Measurements from ENCODE around the gene MARK1. TPM values are rescaled to one million over a fixed set of nuclear protein-coding genes. Genes with fewer than 3 reads are reported as not detected.

The MARK1 gene
- total RNA-seq, 2 donors from 2014 or later = not detected

DNA sequence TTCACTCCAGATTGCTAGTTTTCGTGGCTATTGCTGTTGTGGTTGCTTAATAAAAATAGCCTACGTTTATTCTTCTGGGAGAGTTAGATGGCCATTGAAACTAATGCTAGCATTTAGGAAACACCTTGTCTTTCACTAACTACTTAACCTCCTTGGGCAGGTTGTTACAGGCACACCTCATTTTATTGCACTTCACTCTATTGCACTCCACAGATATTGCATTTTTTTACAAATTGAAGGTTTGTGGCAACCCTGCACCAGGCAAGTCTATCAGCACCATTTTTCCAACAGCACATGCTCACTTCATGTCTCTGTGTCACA, 11.3 kb upstream of the MARK1 start:
- no peak for ATAC-seq

DNA sequence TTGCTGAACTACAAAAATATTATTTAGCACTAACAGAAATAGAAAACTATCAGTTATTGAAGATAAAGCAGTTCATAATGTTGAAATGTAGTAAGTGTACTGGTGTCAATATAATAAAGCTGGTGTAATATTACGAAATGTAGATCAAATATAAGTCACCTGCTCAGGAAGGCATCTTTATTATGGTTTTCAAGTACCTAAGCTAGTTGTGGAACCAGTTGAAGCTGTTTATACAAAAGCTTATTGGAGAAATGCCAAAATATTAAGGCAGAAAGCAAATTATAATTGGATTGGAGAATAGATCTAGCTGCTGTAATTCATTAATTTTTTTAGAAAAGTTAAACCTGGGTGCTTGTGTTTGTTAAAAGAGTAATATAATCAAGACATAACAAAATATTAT, 6.2 kb upstream of the MARK1 start:
- H3K9me3 Mint-ChIP-seq = peaks cover 0 to 3% of the 10 kb centered on the region in 2 donors
- no peak for DNase-seq (ENCODE audit: low spot score in 2 of 2)

More for the DNA sequence above, 11.3 kb upstream of the MARK1 start:
- DNase-seq (ENCODE audit: low spot score in 2 of 2) = no peak
- Mint-ChIP-seq H3K27ac (no peak overlapping the region), H3K36me3 (no peaks in the 10 kb centered on the region), H3K9me3 (peaks cover 0 to 3% of the 10 kb centered on the region in 2 donors)

DNA sequence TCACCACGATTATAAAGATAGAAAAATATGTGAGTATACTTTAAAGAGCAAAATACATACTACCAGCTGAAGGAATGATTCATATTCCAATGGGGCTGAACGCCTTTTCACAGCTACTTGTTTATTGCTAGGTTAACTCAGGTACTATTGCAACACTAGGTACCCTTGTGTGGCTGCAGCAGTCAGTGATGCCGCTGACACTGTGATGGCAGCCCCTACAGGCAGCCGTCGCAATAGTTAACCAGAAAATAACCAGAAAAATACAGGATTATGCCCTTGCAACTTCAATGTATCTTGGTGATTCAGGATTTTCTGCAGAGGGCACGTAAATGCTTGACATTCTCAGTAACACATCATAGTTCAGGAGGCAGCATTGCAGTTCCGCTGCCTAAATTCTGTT, 1.6 kb upstream of the MARK1 start:
- Mint-ChIP-seq H3K27ac (no peak overlapping the region), H3K9me3 (no peaks in the 10 kb centered on the region), H3K36me3 (peaks cover 7 to 25% of the 10 kb centered on the region in 2 donors)
- ATAC-seq (no peak), DNase-seq (ENCODE audit: low spot score in 2 of 2) (no peak)

More for the DNA sequence above, 6.2 kb upstream of the MARK1 start:
- Mint-ChIP-seq H3K27ac (no peak overlapping the region), H3K36me3 (peaks cover 0 to 4% of the 10 kb centered on the region in 2 donors)
- ATAC-seq = no peak

DNA sequence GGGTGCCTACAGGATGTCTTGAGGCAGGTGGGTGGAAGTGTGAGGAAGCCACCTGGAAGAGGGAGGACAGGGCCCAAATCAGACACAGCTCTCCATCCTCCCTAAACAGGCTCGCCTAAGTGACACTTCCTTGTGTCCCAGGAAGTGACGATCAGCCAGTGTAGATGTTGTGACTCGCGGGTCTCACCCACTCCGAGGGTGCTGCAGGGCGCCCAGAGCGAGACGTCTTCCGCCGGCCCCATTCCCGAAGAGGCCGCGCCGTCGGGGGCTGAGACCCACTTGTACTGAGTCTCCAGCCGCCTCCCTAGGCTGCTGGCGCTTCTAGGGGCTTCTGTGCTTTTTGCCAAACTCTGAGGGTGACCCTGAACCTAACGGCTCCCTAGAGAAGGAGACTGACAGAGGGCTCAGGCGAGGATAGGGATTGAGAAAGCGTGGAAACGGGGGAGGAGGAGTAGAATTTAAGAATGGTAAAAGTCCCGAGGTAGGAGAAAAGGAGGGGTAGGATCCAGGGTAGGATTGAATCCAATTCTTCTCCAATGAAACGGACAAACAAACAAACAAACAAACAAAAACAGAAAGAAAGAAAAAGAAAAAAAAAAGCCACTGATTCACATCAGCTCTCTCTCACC, 543 bp upstream of the MARK1 start:
- DNase-seq (ENCODE audit: low spot score in 2 of 2) (peak in 1 of 2 donors; percentile 4), ATAC-seq (peak in 1 of 2 donors; percentile 51)
- Mint-ChIP-seq H3K36me3 (peaks cover 7 to 25% of the 10 kb centered on the region in 2 donors), H3K27ac (peak overlapping the region in 1 of 2 donors; percentile 46), H3K9me3 (no peaks in the 10 kb centered on the region)

DNA sequence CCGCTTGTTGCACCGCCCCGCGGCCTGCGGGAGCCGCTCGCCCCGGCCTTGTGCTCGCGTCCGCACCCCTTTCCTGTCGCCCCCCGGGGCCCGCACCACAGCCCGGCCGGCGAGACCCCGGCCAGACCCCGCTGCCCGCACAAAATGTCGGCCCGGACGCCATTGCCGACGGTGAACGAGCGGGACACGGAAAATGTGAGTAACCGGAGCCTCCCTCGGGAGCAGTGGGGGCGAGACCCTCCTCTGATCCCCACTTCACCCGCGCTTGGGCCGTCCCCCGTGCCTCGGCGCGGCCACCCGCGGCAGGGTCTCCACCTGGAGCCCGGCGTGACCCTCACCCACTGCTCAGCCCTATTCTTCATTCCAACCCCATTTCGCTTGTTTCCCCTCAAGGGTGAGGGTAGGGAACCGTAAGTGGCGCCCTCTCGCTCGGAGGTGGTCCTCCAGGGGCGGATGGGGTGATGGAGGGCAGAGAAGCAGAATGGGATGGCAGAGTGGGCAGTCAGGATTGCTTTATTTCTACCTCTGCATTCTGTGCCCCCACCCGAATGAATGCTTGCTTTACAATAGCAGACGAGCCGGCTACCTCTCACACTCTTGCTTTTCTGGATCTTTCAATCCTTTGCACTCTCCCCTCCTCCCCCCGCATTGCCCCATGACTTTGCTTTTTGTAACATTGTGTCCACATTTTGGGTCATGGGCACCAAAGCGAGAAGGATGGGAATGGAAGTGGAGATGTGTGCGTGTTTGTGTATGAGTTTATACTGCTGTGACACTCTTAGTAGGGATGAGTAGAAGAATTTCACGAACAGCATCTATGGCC, 954 bp downstream of the MARK1 start:
- Mint-ChIP-seq H3K36me3 (peaks cover 7 to 30% of the 10 kb centered on the region in 2 donors), H3K27ac (no peak overlapping the region), H3K9me3 (peaks cover 4 to 6% of the 10 kb centered on the region in 2 donors)
- ATAC-seq (peak in 1 of 2 donors; percentile 7), DNase-seq (ENCODE audit: low spot score in 2 of 2) (no peak)

DNA sequence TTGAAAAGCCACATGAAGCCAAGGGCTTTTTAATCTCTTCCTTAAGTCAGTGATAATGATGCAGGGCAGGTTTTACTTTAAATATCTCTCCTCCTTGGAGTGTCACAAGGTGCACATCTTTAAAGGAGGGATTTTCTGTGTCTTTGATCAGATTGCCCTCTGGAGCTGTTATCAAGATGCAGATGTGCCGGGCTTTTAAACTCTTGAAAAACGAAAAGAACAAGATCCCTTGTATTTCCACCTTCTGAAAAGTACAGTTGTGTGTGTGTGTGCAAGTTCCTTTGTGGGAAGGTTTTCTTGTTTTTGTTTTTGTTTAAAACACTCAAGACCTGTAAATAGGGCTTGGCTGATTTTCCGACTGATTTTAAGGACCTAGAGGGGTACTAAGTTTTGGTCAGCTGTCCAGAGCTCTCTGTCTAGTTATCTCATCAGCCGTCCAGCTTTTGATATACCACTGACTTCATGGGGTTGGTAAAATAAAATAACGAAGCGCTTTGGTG, 1.6 kb downstream of the MARK1 start:
- Mint-ChIP-seq H3K36me3 (peaks cover 7 to 30% of the 10 kb centered on the region in 2 donors), H3K9me3 (peaks cover 7 to 10% of the 10 kb centered on the region in 2 donors), H3K27ac (no peak overlapping the region)
- no peak for DNase-seq (ENCODE audit: low spot score in 2 of 2)
- ATAC-seq = no peak

DNA sequence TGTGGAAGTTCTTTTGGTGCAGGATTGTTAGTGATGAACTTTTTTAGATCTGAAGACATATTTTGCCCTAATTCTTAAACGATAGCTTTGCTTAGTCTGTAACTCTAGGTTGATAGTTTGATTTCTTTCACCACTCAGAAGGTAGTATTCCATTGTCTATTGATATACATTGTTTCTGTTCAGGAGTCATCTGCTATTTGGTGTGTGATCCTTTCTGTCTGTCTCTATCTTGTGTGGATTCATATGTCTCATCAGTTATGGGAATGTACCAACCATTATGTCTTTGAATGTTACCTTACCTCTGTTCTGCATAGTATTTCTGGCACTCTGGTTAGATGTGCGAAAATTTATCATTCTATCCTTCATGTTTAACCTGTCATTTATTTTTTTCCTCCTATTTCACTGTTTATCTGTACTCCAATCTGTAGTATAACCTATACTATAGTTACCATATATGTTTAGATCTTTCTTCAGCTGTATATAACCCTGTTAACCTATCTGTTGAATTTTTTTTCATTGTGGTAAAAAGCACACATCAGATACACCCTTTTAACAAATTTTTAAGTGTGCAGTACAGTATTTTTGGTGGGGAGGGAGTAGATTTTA, 5.7 kb downstream of the MARK1 start:
- Mint-ChIP-seq H3K36me3 (peaks cover 0 to 14% of the 10 kb centered on the region in 2 donors), H3K27ac (no peak overlapping the region), H3K9me3 (peaks cover 7 to 16% of the 10 kb centered on the region in 2 donors)
- DNase-seq (ENCODE audit: low spot score in 2 of 2) (no peak), ATAC-seq (no peak)

DNA sequence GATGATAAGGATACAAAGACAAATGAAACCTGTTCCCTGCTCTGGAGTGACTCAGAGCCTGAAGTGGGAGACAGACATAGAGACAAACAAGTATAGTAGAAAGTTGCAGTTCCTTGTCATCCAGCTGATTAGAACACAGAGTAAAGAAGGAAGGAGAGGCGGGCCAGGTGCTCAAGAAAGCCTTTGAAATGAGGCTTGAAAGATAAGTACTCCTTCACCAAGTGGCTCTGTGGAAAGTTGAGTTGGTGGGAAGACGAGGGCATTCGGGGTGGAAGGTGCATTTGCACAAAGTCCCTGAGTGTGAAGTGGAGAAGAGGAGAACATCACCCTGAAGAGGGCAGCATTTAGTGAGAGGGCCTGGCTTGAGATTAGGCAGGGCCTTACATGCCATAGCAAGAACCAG, 17.0 kb downstream of the MARK1 start:
- DNase-seq (ENCODE audit: low spot score in 2 of 2) = no peak
- no peak for ATAC-seq
- H3K36me3 Mint-ChIP-seq = no peaks in the 10 kb centered on the region
- H3K9me3 Mint-ChIP-seq = peaks cover 0 to 4% of the 10 kb centered on the region in 2 donors
- peak overlapping the region in 1 of 2 donors; percentile 18 for H3K27ac Mint-ChIP-seq

DNA sequence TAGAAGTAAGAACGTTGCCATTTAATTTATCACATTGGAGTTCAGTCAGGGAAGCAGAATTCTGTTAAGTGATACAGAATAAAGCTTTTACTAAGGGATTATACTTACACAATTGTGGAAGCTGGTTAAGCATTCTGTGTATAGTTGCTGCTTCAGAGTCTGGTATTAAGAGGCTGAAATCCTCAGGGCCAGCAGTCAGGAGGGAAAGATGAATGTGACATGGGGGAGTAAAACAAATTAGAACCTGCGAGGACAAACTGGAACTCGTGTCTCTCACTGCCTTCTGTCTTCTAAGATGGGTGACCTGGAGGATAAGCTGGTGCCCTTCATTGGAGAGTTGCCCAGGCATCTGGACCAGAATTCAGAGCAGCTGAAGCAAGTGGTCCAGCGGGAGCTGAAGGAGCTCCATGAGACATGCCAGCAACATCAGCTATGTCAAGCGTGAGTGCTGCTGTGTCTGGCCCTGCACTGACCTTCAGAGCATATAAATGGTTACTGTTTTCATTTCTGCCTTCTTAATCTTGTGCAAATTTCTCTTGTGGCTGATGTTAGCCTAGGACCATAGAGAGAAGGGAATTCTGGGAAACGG, 23.0 kb downstream of the MARK1 start:
- ATAC-seq = no peak
- no peak for DNase-seq (ENCODE audit: low spot score in 2 of 2)
- Mint-ChIP-seq H3K36me3 (no peaks in the 10 kb centered on the region), H3K27ac (no peak overlapping the region), H3K9me3 (no peaks in the 10 kb centered on the region)

DNA sequence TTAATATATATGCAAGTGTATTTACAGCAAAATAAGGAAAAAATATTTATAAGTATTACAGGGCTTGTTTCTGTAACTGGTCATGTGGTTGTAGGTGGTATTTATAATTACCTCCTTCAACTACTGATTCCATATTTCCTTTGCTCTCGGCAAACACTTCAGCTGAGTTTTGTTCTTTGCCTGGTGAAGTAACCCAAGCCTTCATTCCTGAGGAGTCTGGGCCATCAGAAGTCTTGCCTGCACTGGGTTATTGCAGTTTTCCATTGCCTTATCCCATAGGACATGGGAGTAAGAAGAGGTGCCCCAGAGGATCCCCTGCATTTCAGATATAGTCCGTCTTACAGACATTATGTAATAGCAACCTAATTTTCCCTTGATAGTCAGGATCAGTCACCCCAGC, 23.8 kb downstream of the MARK1 start:
- H3K27ac Mint-ChIP-seq = no peak overlapping the region
- no peaks in the 10 kb centered on the region for H3K36me3 Mint-ChIP-seq
- no peaks in the 10 kb centered on the region for H3K9me3 Mint-ChIP-seq
- ATAC-seq = no peak
- no peak for DNase-seq (ENCODE audit: low spot score in 2 of 2)

DNA sequence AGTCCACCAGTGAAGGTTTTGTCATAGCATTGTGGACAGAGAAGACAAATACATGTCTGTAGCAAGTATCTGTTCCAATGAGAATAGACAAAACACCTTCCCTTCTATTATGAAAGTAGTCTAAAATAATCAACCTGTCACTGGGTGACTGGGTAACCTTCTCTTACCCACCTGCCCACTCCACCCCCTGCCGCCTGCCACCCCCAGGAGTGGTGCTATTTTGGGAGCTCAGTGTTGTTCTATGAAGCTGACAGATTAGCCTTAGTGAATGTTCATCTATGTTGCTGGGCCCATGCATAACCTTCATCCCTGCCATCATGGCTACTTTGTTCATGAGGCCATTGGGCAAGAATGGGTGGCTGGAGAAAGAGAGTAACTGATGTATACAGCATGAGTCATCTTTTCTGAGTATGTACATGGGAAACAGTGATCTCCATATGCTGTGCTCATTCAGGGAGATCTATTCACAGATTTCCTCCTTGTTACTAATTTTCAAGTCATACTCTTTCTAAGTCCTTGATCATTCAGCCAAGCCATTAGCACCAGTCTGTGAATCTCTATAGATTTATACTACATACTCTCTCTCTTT, 24.8 kb downstream of the MARK1 start:
- H3K9me3 Mint-ChIP-seq = no peaks in the 10 kb centered on the region
- DNase-seq (ENCODE audit: low spot score in 2 of 2) (no peak), ATAC-seq (no peak)
- H3K27ac Mint-ChIP-seq = no peak overlapping the region
- H3K36me3 Mint-ChIP-seq = no peaks in the 10 kb centered on the region

DNA sequence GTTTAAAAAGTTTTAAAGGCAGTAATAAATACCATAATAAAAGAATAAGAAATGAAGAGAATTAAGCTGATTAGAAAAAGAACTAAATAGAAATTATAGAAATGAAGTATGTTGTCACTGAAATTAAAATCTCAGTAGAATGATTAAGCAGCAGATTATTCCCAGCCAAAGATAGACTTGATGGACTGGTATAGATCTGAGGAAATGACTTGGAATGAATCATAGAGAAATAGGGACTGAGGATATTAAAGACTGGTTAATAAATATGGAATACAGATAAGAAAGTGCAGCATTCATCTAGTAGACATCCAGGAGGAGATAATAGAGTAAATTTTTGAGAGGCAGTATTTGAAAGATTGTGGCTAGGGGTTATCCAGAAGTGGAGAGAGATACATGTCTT, 28.7 kb downstream of the MARK1 start:
- Mint-ChIP-seq H3K9me3 (no peaks in the 10 kb centered on the region), H3K27ac (no peak overlapping the region), H3K36me3 (no peaks in the 10 kb centered on the region)
- DNase-seq (ENCODE audit: low spot score in 2 of 2) = no peak
- no peak for ATAC-seq

DNA sequence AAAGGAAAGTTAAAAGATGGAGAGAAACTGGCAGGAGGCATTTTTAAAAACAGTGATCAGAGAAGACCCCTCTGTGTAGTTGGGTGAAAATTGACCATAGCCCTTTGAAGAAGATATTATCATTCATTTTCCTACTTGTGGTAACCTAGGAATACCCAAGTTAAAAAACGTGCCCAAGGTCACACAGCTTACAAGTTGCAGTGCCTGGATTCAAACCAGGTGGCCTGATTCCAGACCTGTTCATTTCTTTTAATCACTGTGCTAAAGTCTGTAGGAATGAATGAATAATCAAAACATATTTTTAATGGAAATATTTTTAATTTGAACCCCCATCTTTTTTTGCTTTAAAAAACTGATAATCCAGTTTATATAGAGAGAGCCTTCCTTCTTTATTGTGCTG, 35.6 kb downstream of the MARK1 start:
- no peak overlapping the region for H3K27ac Mint-ChIP-seq
- H3K9me3 Mint-ChIP-seq = no peaks in the 10 kb centered on the region

DNA sequence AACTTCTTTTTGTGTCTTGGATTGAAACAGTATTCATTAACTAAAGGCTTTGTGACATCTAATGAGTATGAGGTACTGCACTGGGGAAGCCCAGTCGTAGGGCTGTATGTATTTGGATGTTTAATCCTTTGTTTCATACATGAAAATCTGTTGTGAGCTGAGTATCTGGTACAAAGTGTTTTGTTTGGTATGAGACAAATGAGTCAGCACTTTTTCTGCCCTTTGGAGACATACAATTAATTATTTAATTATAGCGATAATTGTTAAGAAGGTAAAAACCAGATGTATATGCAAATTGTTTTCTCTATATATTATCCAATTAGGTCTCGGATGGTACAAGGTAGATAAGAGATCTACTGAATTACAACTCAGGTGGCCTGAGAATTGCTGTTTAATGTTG, 36.3 kb downstream of the MARK1 start:
- Mint-ChIP-seq H3K27ac (no peak overlapping the region), H3K36me3 (no peaks in the 10 kb centered on the region), H3K9me3 (no peaks in the 10 kb centered on the region)
- ATAC-seq (no peak), DNase-seq (ENCODE audit: low spot score in 2 of 2) (no peak)

More for the DNA sequence above, 35.6 kb downstream of the MARK1 start:
- DNase-seq (ENCODE audit: low spot score in 2 of 2) (no peak), ATAC-seq (no peak)
- no peaks in the 10 kb centered on the region for H3K36me3 Mint-ChIP-seq

DNA sequence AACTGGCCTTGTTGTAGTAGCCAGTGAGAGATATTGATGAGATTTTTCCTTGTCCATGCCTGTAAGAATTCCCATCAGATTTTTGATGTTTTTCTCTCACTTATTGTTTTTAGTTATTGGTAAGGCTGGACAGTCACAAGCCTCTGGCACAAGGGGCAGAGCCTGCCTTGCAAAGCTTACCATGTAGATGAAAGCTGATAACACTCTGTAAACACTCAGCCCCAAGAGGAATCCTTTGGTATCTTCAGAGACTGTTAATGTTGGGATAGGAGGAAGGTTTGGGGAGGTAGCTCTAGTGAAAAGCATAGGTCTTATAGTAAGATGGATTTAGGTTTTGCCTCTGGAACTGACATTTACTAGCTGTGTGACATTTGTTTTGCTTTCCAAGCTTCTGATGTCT, 37.7 kb downstream of the MARK1 start:
- DNase-seq (ENCODE audit: low spot score in 2 of 2) (no peak), ATAC-seq (no peak)
- Mint-ChIP-seq H3K27ac (no peak overlapping the region), H3K36me3 (no peaks in the 10 kb centered on the region), H3K9me3 (no peaks in the 10 kb centered on the region)

DNA sequence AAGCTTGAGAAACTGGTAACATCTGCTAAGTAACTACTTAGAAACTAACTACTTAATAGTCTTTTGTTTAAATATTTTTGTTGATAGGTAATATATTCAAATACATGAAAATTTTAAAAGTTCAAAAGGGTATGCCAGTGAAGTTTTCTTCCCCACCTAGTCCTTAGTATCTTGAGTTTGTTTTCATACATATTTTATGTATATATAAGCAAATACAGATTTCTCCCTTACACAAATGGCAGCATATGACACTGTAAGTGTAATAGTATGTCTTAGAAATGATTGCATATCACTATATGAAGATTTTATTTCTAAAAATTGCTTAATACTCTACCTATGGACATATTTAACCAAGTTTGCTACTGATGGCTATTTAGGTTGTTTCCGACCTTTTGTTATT, 38.9 kb downstream of the MARK1 start:
- Mint-ChIP-seq H3K27ac (no peak overlapping the region), H3K36me3 (no peaks in the 10 kb centered on the region), H3K9me3 (peaks cover 0 to 3% of the 10 kb centered on the region in 2 donors)
- ATAC-seq (no peak), DNase-seq (ENCODE audit: low spot score in 2 of 2) (no peak)

DNA sequence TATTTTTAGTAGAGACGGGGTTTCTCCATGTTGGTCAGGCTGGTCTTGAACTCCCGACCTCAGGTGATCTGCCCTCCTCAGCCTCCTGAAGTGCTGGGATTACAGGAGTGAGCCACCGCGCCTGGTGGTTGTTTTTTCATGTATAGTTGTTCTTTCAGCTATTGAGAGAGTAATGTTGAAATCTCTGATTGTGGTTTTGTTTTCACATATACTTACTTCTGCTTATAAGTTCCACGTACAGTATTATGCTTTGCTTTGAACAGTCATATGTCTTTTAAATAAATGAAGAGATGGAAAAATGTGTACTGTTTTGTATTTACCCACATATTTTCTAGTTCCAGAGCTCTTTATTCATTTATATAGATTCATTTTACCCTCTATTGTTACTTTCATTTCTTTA, 44.5 kb downstream of the MARK1 start:
- DNase-seq (ENCODE audit: low spot score in 2 of 2) (no peak), ATAC-seq (no peak)
- Mint-ChIP-seq H3K9me3 (peaks cover 8 to 12% of the 10 kb centered on the region in 2 donors), H3K27ac (no peak overlapping the region), H3K36me3 (peaks cover 0 to 7% of the 10 kb centered on the region in 2 donors)

Data from activated naive CD4-positive, alpha-beta T cell treated with anti-CD3 and anti-CD28 coated beads, Interleukin-2, amount 50 U/mL, for 72 hours (primary cell).